Measurements from ENCODE around the gene EFS. TPM values are rescaled to one million over a fixed set of nuclear protein-coding genes. Genes with fewer than 3 reads are reported as not detected.

Gene EFS
- total RNA-seq, 6 donors from 2014 or later, result 4.1 to 18.9 (median 9.3) TPM

GRCh38 chr14:23381871-23382270, 16.9 kb upstream of the EFS start:
- Histone ChIP-seq H3K27me3 (no peaks in the 10 kb centered on the region), H3K36me3 (no peaks in the 10 kb centered on the region), H3K27ac (no peak overlapping the region), H3K9me3 (no peaks in the 10 kb centered on the region), H3K4me3 (no peak overlapping the region), H3K4me1 (peaks cover 0 to 5% (median 0%) of the 10 kb centered on the region in 4 donors)
- TF ChIP-seq POLR2AphosphoS5 (IDR thresholded peaks at IDR 0.05) (no peak), POLR2A (IDR thresholded peaks at IDR 0.05) (no peak), EP300 (IDR thresholded peaks at IDR 0.05) (no peak)
- TF ChIP-seq, protein P1, sequence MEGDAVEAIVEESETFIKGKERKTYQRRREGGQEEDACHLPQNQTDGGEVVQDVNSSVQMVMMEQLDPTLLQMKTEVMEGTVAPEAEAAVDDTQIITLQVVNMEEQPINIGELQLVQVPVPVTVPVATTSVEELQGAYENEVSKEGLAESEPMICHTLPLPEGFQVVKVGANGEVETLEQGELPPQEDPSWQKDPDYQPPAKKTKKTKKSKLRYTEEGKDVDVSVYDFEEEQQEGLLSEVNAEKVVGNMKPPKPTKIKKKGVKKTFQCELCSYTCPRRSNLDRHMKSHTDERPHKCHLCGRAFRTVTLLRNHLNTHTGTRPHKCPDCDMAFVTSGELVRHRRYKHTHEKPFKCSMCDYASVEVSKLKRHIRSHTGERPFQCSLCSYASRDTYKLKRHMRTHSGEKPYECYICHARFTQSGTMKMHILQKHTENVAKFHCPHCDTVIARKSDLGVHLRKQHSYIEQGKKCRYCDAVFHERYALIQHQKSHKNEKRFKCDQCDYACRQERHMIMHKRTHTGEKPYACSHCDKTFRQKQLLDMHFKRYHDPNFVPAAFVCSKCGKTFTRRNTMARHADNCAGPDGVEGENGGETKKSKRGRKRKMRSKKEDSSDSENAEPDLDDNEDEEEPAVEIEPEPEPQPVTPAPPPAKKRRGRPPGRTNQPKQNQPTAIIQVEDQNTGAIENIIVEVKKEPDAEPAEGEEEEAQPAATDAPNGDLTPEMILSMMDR (IDR thresholded peaks at IDR 0.05), result no peak
- no peak for DNase-seq
- no peak for ATAC-seq (ENCODE audit: low FRiP score in 2 of 2)
- 49 to 53% methylated on average over 3 of the region's 3 CpGs for WGBS, 2 donors

- no peak for TF ChIP-seq POLR2A (IDR thresholded peaks at IDR 0.05)
- TF ChIP-seq, protein P1 (IDR thresholded peaks at IDR 0.05), result no peak
- no peak for TF ChIP-seq EP300 (IDR thresholded peaks at IDR 0.05)
- TF ChIP-seq POLR2AphosphoS5 (IDR thresholded peaks at IDR 0.05), result no peak
- H3K36me3 ChIP-seq, result no peaks in the 10 kb centered on the region
- no peaks in the 10 kb centered on the region for H3K9me3 ChIP-seq
- ATAC-seq (ENCODE audit: low FRiP score in 2 of 2), result no peak
- no peak overlapping the region for H3K27ac ChIP-seq
- H3K27me3 ChIP-seq, result no peaks in the 10 kb centered on the region
- no peak for DNase-seq
- H3K4me1 ChIP-seq, result peaks cover 0 to 5% (median 0%) of the 10 kb centered on the region in 4 donors
- WGBS, 2 donors, result 64 to 83% methylated on average over 4 of the region's 4 CpGs
- H3K4me3 ChIP-seq, result no peak overlapping the region
Observed at GRCh38 chr14:23380976-23381375, 16.0 kb upstream of the EFS start.

GRCh38 chr14:23380197-23380914, 15.4 kb upstream of the EFS start:
- H3K27ac ChIP-seq, result no peak overlapping the region
- peaks cover 0 to 5% (median 0%) of the 10 kb centered on the region in 4 donors for H3K4me1 ChIP-seq
- DNase-seq (no peak), ATAC-seq (ENCODE audit: low FRiP score in 2 of 2) (no peak)
- TF ChIP-seq, protein P1 (IDR thresholded peaks at IDR 0.05), result peak in 1 of 6 experiments; percentile 17
- no peak for TF ChIP-seq POLR2AphosphoS5 (IDR thresholded peaks at IDR 0.05)
- no peaks in the 10 kb centered on the region for H3K36me3 ChIP-seq
- 65 to 72% methylated on average over 9 to 16 of the region's 16 CpGs for WGBS, 2 donors
- H3K27me3 ChIP-seq, result no peaks in the 10 kb centered on the region
- H3K4me3 ChIP-seq, result no peak overlapping the region
- H3K9me3 ChIP-seq, result no peaks in the 10 kb centered on the region

- Histone ChIP-seq H3K27ac (no peak overlapping the region), H3K36me3 (no peaks in the 10 kb centered on the region), H3K4me1 (peaks cover 0 to 5% (median 0%) of the 10 kb centered on the region in 4 donors), H3K27me3 (no peaks in the 10 kb centered on the region), H3K9me3 (no peaks in the 10 kb centered on the region), H3K4me3 (no peak overlapping the region)
- 26 to 35% methylated on average over 7 to 12 of the region's 12 CpGs for WGBS, 2 donors
- ATAC-seq (ENCODE audit: low FRiP score in 2 of 2), result peak; percentile 80 to 87
- DNase-seq, result peak; percentile 71 to 88
- TF ChIP-seq POLR2AphosphoS5 (IDR thresholded peaks at IDR 0.05), result no peak
- TF ChIP-seq, protein P1 (IDR thresholded peaks at IDR 0.05), result peak; percentile 78 to 93 (median 86)
Observed at GRCh38 chr14:23379366-23380196, 14.6 kb upstream of the EFS start.
